ENCODE results near the gene KCNE5. TPM values are rescaled to one million over a fixed set of nuclear protein-coding genes. Genes with fewer than 3 reads are reported as not detected.
"Not testable (repeated sequence)": the region's sequence is repeated elsewhere in the genome, so short reads cannot be mapped to it uniquely, and the experiment has no call there.

KCNE5 gene
- total RNA-seq, 2 experiments from 2014 or later: 0.28 to 0.38 TPM

GRCh38 chrX:109638158-109638557, 13.2 kb upstream of the KCNE5 start:
- peaks cover 29% of the 10 kb centered on the region for H3K4me1 Mint-ChIP-seq
- peaks cover 30% of the 10 kb centered on the region for H3K36me3 Mint-ChIP-seq (ENCODE audit: low read depth)
- H3K4me3 Mint-ChIP-seq: no peak overlapping the region
- H3K27ac Mint-ChIP-seq: peak overlapping the region; percentile 76
- H3K27me3 Mint-ChIP-seq: no peaks in the 10 kb centered on the region
- ChIA-PET POLR2A (interaction anchor here (0.8 to 1.0 kb wide), 2 partner anchors 13 to 102 kb away, joined by 3 to 4 read pairs; partner anchors contain the start of gene NXT2), CTCF (interaction anchor here (0.7 to 0.8 kb wide), 2 partner anchors 152 to 189 kb away, joined by 3 to 5 read pairs; no protein-coding TSS in a partner anchor)
- H3K9me3 Mint-ChIP-seq: no peaks in the 10 kb centered on the region
- no peak for DNase-seq

- H3K27ac Mint-ChIP-seq: peak overlapping the region; percentile 76
These were observed 12.5 kb upstream of the KCNE5 start for GRCh38 chrX:109637477-109637876.

GRCh38 chrX:109635146-109635545, 10.2 kb upstream of the KCNE5 start:
- Mint-ChIP-seq H3K4me3 (no peak overlapping the region), H3K36me3 (ENCODE audit: low read depth) (peaks cover 21% of the 10 kb centered on the region), H3K27me3 (no peaks in the 10 kb centered on the region), H3K9me3 (no peaks in the 10 kb centered on the region), H3K4me1 (peaks cover 27% of the 10 kb centered on the region), H3K27ac (no peak overlapping the region)
- no peak for DNase-seq
- CTCF ChIA-PET: interaction anchor here (1.5 to 1.7 kb wide), 3 partner anchors 8 to 150 kb away, joined by 3 to 11 read pairs (median 6); partner anchors contain the start of gene NXT2
- POLR2A ChIA-PET: no interaction called here

More at GRCh38 chrX:109637477-109637876, 12.5 kb upstream of the KCNE5 start:
- H3K9me3 Mint-ChIP-seq, DNase-seq, H3K4me3 Mint-ChIP-seq, H3K27me3 Mint-ChIP-seq, CTCF ChIA-PET: not testable (repeated sequence)
- H3K36me3 Mint-ChIP-seq (ENCODE audit: low read depth): peaks cover 28% of the 10 kb centered on the region
- POLR2A ChIA-PET: interaction anchor here (0.8 kb wide), 1 partner anchor 12 kb away, joined by 4 read pairs; no protein-coding TSS in a partner anchor
- peaks cover 28% of the 10 kb centered on the region for H3K4me1 Mint-ChIP-seq

DNA sequence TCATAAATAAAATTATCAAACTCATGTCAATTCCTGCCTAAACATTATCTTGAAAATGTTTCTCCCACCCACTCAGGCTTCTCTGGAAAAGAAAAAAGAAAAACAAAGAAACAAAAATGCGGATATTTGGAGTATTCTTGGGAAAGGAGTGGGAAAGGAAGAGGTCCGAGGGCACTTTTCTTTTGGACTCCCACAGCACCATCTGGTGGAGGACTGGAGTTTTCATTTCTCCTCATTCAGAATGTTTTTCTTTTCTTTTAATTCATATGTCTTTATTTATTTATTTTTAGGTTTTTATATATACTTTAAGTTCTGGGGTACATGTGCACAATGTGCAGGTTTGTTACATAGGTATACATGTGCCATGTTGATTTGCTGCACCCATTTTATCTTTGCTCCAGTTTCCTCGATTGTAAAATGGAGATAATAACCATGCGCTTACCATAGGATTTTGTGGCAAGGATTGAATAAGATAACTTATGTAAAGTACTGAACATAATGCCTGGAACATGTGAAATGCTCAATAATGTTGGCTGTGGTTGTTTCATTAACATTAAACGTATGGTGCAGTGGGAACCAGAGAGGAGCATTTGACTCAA, 8.0 kb upstream of the KCNE5 start:
- Mint-ChIP-seq H3K27me3 (no peaks in the 10 kb centered on the region), H3K9me3 (no peaks in the 10 kb centered on the region), H3K27ac (no peak overlapping the region), H3K36me3 (ENCODE audit: low read depth) (peaks cover 9% of the 10 kb centered on the region), H3K4me3 (no peak overlapping the region), H3K4me1 (peaks cover 12% of the 10 kb centered on the region)
- ChIA-PET POLR2A (no interaction called here), CTCF (interaction anchor here (1.9 kb wide), 1 partner anchor 147 kb away, joined by 4 read pairs; no protein-coding TSS in a partner anchor)
- no peak for DNase-seq

- H3K27me3 Mint-ChIP-seq: no peaks in the 10 kb centered on the region
- DNase-seq: no peak
- H3K27ac Mint-ChIP-seq: no peak overlapping the region
- ChIA-PET CTCF (no interaction called here), POLR2A (no interaction called here)
- peaks cover 3% of the 10 kb centered on the region for H3K4me1 Mint-ChIP-seq
- peaks cover 5% of the 10 kb centered on the region for H3K36me3 Mint-ChIP-seq (ENCODE audit: low read depth)
- H3K9me3 Mint-ChIP-seq: no peaks in the 10 kb centered on the region
- H3K4me3 Mint-ChIP-seq: no peak overlapping the region
These were observed 4.3 kb upstream of the KCNE5 start for GRCh38 chrX:109629310-109629709.

GRCh38 chrX:109626637-109627036, 1.7 kb upstream of the KCNE5 start:
- CTCF ChIA-PET: interaction anchor here (1.7 kb wide), 1 partner anchor 9 kb away, joined by 11 read pairs; no protein-coding TSS in a partner anchor
- no peak overlapping the region for H3K27ac Mint-ChIP-seq
- H3K4me1 Mint-ChIP-seq: peaks cover 3% of the 10 kb centered on the region
- peaks cover 5% of the 10 kb centered on the region for H3K36me3 Mint-ChIP-seq (ENCODE audit: low read depth)
- no peak overlapping the region for H3K4me3 Mint-ChIP-seq
- H3K27me3 Mint-ChIP-seq: no peaks in the 10 kb centered on the region
- no peaks in the 10 kb centered on the region for H3K9me3 Mint-ChIP-seq
- POLR2A ChIA-PET: no interaction called here
- no peak for DNase-seq

GRCh38 chrX:109623997-109624396, 975 bp downstream of the KCNE5 start:
- ChIA-PET POLR2A (no interaction called here), CTCF (no interaction called here)
- H3K36me3 Mint-ChIP-seq (ENCODE audit: low read depth): peaks cover 5% of the 10 kb centered on the region
- no peak overlapping the region for H3K4me3 Mint-ChIP-seq
- no peaks in the 10 kb centered on the region for H3K9me3 Mint-ChIP-seq
- no peak overlapping the region for H3K27ac Mint-ChIP-seq
- peaks cover 3% of the 10 kb centered on the region for H3K4me1 Mint-ChIP-seq
- H3K27me3 Mint-ChIP-seq: no peaks in the 10 kb centered on the region
- no peak for DNase-seq

GRCh38 chrX:109622270-109622669, 2.7 kb downstream of the KCNE5 start:
- ChIA-PET POLR2A (no interaction called here), CTCF (no interaction called here)
- Mint-ChIP-seq H3K4me1 (no peaks in the 10 kb centered on the region), H3K36me3 (ENCODE audit: low read depth) (no peaks in the 10 kb centered on the region), H3K27ac (no peak overlapping the region), H3K9me3 (no peaks in the 10 kb centered on the region), H3K4me3 (no peak overlapping the region), H3K27me3 (no peaks in the 10 kb centered on the region)
- DNase-seq: no peak

DNA sequence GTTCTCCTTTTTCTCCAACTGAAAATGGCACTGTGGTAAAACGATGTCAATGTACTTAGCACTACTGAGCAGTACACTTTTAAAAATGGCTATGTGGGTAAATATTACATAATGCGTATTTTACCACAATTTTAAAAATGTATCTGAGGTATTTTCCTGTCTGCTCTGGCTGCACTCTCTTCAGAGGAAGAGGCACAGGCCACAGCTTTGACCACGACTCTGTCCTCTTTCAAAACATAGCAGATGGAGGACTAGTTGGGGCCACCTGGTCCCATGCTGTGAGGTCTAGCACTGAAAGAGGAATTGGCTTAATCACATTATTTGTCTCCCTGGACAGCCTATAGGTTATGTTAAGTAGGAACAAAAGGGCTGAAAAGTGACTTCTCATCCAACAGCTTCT, 5.2 kb downstream of the KCNE5 start:
- ChIA-PET POLR2A (no interaction called here), CTCF (no interaction called here)
- Mint-ChIP-seq H3K9me3 (no peaks in the 10 kb centered on the region), H3K4me1 (no peaks in the 10 kb centered on the region), H3K36me3 (ENCODE audit: low read depth) (no peaks in the 10 kb centered on the region), H3K27ac (no peak overlapping the region), H3K27me3 (no peaks in the 10 kb centered on the region), H3K4me3 (no peak overlapping the region)
- DNase-seq: no peak

DNA sequence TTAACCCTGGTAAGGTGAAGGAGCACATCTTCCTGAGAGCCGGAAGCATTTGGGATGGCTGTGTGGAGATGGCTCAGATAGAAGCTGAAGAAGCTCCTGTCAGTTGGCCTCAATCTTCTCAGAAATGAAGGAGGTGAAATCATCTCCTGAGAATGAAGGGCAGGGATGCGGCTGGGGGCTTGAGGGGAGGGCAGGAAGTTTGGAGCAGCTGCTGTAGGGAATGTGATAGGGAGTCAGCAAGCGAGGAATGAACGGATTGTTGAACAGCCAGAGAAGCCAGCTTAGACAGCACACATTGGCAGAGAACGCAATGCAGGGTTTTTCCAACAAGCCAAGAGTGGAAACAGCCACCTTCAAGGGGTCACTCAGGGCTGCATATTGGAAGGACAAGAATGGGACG, 10.0 kb downstream of the KCNE5 start:
- CTCF ChIA-PET: no interaction called here
- no peak for DNase-seq
- H3K9me3 Mint-ChIP-seq: no peaks in the 10 kb centered on the region
- H3K36me3 Mint-ChIP-seq (ENCODE audit: low read depth): no peaks in the 10 kb centered on the region
- no peak overlapping the region for H3K4me3 Mint-ChIP-seq
- POLR2A ChIA-PET: no interaction called here
- H3K27ac Mint-ChIP-seq: no peak overlapping the region
- H3K4me1 Mint-ChIP-seq: no peaks in the 10 kb centered on the region
- H3K27me3 Mint-ChIP-seq: peaks cover 2% of the 10 kb centered on the region

DNA sequence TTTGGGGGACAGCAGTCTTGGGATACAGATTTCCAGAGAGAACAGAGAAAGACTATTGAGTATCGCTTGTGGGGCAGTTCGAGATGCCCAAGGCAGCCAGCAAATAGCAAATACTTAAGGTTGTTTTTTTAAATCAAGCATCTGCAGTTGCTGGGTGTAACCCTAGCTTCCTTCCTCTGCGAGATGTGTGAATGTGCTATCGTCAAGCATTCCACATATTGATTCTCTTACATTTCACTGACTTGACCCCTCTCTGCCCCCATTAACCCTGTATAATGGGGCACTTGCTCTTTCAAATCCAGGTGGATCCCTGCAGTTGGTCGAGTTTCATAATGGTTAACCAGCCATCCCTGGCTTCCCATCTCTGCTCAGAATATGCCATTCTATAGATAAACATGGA, 23.5 kb downstream of the KCNE5 start:
- H3K27me3 Mint-ChIP-seq: peaks cover 37% of the 10 kb centered on the region
- no peak overlapping the region for H3K4me3 Mint-ChIP-seq
- POLR2A ChIA-PET: no interaction called here
- no peaks in the 10 kb centered on the region for H3K36me3 Mint-ChIP-seq (ENCODE audit: low read depth)
- H3K4me1 Mint-ChIP-seq: peaks cover 3% of the 10 kb centered on the region
- no peak for DNase-seq
- CTCF ChIA-PET: no interaction called here
- H3K27ac Mint-ChIP-seq: no peak overlapping the region
- H3K9me3 Mint-ChIP-seq: no peaks in the 10 kb centered on the region

- DNase-seq: no peak
- Mint-ChIP-seq H3K27ac (no peak overlapping the region), H3K27me3 (peaks cover 31% of the 10 kb centered on the region), H3K4me1 (peaks cover 3% of the 10 kb centered on the region), H3K36me3 (ENCODE audit: low read depth) (no peaks in the 10 kb centered on the region), H3K9me3 (no peaks in the 10 kb centered on the region), H3K4me3 (no peak overlapping the region)
- ChIA-PET CTCF (no interaction called here), POLR2A (no interaction called here)
These were observed 24.7 kb downstream of the KCNE5 start for GRCh38 chrX:109600237-109600651.

DNA sequence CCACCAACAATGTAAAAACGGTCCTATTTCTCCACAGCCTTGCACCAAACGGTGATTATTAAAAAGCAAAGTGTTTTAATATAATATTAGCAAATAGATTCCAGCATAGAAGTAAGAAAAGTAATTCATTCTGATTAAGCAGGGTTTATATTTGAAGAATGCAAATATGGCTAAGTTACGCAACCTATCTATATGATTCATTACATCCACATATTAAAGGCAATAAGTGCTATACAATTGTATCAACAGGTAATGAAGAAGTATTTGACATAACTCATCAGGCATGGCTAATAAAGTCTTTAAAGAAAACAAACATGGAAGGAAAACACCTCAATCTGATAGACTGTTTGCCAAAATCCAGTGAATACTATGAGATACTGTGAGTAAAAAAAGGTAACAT, 29.0 kb downstream of the KCNE5 start:
- H3K27ac Mint-ChIP-seq: no peak overlapping the region
- ChIA-PET CTCF (no interaction called here), POLR2A (no interaction called here)
- no peak for DNase-seq
- H3K27me3 Mint-ChIP-seq: peaks cover 10% of the 10 kb centered on the region
- no peaks in the 10 kb centered on the region for H3K36me3 Mint-ChIP-seq (ENCODE audit: low read depth)
- H3K9me3 Mint-ChIP-seq: no peaks in the 10 kb centered on the region
- H3K4me1 Mint-ChIP-seq: peaks cover 1% of the 10 kb centered on the region
- H3K4me3 Mint-ChIP-seq: no peak overlapping the region

DNA sequence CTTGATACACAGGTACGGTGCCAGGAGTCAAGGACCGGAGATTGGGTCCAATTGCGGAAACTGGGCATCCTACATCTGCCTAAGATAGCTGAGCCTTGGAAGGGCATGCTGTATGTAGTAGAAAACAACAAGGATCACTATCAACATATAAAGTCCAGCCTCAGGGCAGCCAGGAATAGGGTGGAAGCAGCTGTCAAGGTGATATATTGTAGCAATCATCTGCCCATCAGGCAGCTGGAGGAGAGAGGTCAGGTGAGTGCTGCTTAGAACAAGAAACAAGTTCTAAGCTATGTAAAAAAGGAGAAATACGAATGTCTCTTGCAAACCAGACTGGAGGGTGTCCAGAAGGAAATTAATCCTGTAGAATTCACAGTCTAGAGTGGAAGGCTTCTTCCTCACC, 34.8 kb downstream of the KCNE5 start:
- Mint-ChIP-seq H3K27me3 (peaks cover 9% of the 10 kb centered on the region), H3K4me3 (no peak overlapping the region), H3K4me1 (no peaks in the 10 kb centered on the region), H3K27ac (no peak overlapping the region), H3K9me3 (no peaks in the 10 kb centered on the region), H3K36me3 (ENCODE audit: low read depth) (no peaks in the 10 kb centered on the region)
- ChIA-PET CTCF (no interaction called here), POLR2A (no interaction called here)
- DNase-seq: no peak
